Stimulated activated CD4-positive, alpha-beta T cell treated with anti-CD3 and anti-CD28 coated beads, Interleukin-4, amount 100 ng/mL, for 24 hours (primary cell): ENCODE measurements around the gene CMTM2.
A peak's percentile ranks its signal among the peaks of the same experiment; 100 is the strongest.

ENCODE experiments used
- DNase-seq: peaks from one replicate; pipeline ENCODE4 v3.0.0-alpha.2; 2020

CMTM2 gene

GRCh38 chr16:66578651-66579531 lies at the start of gene CMTM2:
TSS of gene CMTM2 (plus strand) at chr16:66579463. CDS start at chr16:66579608, 145 bp downstream.
- DNase-seq = no peak

- no peak for DNase-seq
Observed at GRCh38 chr16:66529475-66529874, 49.8 kb upstream of the CMTM2 start.

- no peak for DNase-seq
Observed at GRCh38 chr16:66534376-66534799, 44.9 kb upstream of the CMTM2 start.

- no peak for DNase-seq
Observed at GRCh38 chr16:66536525-66536924, 42.7 kb upstream of the CMTM2 start.

- DNase-seq = no peak
Observed at GRCh38 chr16:66537236-66537635, 42.0 kb upstream of the CMTM2 start.

- DNase-seq = no peak
Observed at GRCh38 chr16:66538910-66539309, 40.4 kb upstream of the CMTM2 start.

GRCh38 chr16:66539623-66540469 lies 39.4 kb upstream of the CMTM2 start:
- no peak for DNase-seq

GRCh38 chr16:66541388-66542355 lies 37.6 kb upstream of the CMTM2 start:
- no peak for DNase-seq

- DNase-seq = no peak
Observed at GRCh38 chr16:66542396-66542795, 36.9 kb upstream of the CMTM2 start.

- DNase-seq = no peak
Observed at GRCh38 chr16:66543541-66543940, 35.7 kb upstream of the CMTM2 start.

- no peak for DNase-seq
Observed at GRCh38 chr16:66544016-66544757, 35.1 kb upstream of the CMTM2 start.

- no peak for DNase-seq
Observed at GRCh38 chr16:66547101-66547989, 31.9 kb upstream of the CMTM2 start.

- no peak for DNase-seq
Observed at GRCh38 chr16:66548068-66548467, 31.2 kb upstream of the CMTM2 start.

- DNase-seq = no peak
Observed at GRCh38 chr16:66548868-66549267, 30.4 kb upstream of the CMTM2 start.

GRCh38 chr16:66549284-66550131 lies 29.8 kb upstream of the CMTM2 start, which contains the start of gene TK2:
TSS of gene TK2 (minus strand) at chr16:66550122. CDS start at chr16:66550061, 61 bp downstream.
- peak; percentile 68 for DNase-seq

- peak; percentile 60 for DNase-seq
Observed at GRCh38 chr16:66551348-66551759, 27.9 kb upstream of the CMTM2 start.

- no peak for DNase-seq
Observed at GRCh38 chr16:66551788-66552285, 27.4 kb upstream of the CMTM2 start.

- peak; percentile 89 for DNase-seq
Observed at GRCh38 chr16:66552286-66553177, 26.7 kb upstream of the CMTM2 start, which contains the start of gene CKLF. TSS of gene CKLF (plus strand) at chr16:66552576. CDS start at chr16:66552716, 140 bp downstream.
